SU-DHL-6 (cell line): Measurements from ENCODE around the gene NFKBIZ.

Source experiments
- H2AFZ ChIP-seq: fragments of 200-600 bp; sonication (generic); 2 replicates; pipeline ENCODE4 v1.6.1; 2014; ENCODE audit warnings: low read depth, mild to moderate bottlenecking, moderate library complexity, mixed read lengths, antibody characterized with exemption, low read length; ENCODE audit not compliant: severe bottlenecking
- H3F3A ChIP-seq: fragments of 200-600 bp; shearing (Covaris generic); 2 replicates; pipeline ENCODE4 v1.6.0; 2016; ENCODE audit warnings: antibody characterized with exemption, mild to moderate bottlenecking; ENCODE audit not compliant: insufficient read depth
- H3K27ac ChIP-seq: fragments of 200-600 bp; sonication (generic); 2 replicates; pipeline ENCODE4 v1.5.1; 2016; ENCODE audit warnings: low read depth, mild to moderate bottlenecking, low read length, moderate library complexity, mixed read lengths
- H3K27me3 ChIP-seq: fragments of 200-600 bp; sonication (generic), shearing (Covaris generic); 2 replicates; pipeline ENCODE4 v1.6.0; 2014; ENCODE audit warnings: mild to moderate bottlenecking, low read length
- H3K36me3 ChIP-seq: fragments of 200-600 bp; sonication (generic); 2 replicates; pipeline ENCODE4 v1.6.1; 2014; ENCODE audit warnings: mild to moderate bottlenecking, low read length, mixed read lengths
- H3K4me2 ChIP-seq: fragments of 300-600, 200-600 bp; shearing (Covaris generic), sonication (generic); 2 replicates; pipeline ENCODE4 v1.6.0; 2014; ENCODE audit warnings: low read length, low read depth, mild to moderate bottlenecking; ENCODE audit not compliant: poor library complexity, severe bottlenecking
- H3K4me3 ChIP-seq: fragments of 200-600 bp; sonication (generic); 2 replicates; pipeline ENCODE4 v1.5.1; 2014; ENCODE audit warnings: antibody characterized with exemption, low read length, mild to moderate bottlenecking, mixed read lengths; ENCODE audit not compliant: insufficient read depth, poor library complexity, severe bottlenecking
- H3K79me2 ChIP-seq: fragments of 200-600 bp; sonication (generic); 2 replicates; pipeline ENCODE4 v1.6.1; 2014; ENCODE audit warnings: mild to moderate bottlenecking, low read length, moderate library complexity; ENCODE audit not compliant: insufficient read depth
- H3K9ac ChIP-seq: fragments of 200-600 bp; sonication (generic); 2 replicates; pipeline ENCODE4 v1.7.0; 2014; ENCODE audit warnings: mild to moderate bottlenecking, low read length
- H3K9me2 ChIP-seq: fragments of 200-600 bp; sonication (generic); replicated peaks from 2 replicates; pipeline ENCODE4 v1.6.1; 2014; ENCODE audit warnings: low read length; ENCODE audit not compliant: insufficient read depth
- H3K9me3 ChIP-seq: fragments of 200-600 bp; sonication (generic); 2 replicates; pipeline ENCODE4 v1.6.1; 2014; ENCODE audit warnings: low read length, mixed read lengths; ENCODE audit not compliant: insufficient read depth
- H4K20me1 ChIP-seq: fragments of 200-600 bp; sonication (generic); 2 replicates; pipeline ENCODE4 v1.6.1; 2014; ENCODE audit warnings: low read depth, mild to moderate bottlenecking, antibody characterized with exemption, low read length, moderate library complexity, mixed read lengths
- CTCF ChIP-seq: fragments of 200-600 bp; sonication (generic); IDR thresholded peaks from one replicate; pipeline ENCODE4 v1.5.1; 2017; ENCODE audit warnings: antibody characterized with exemption, mild to moderate bottlenecking, low read length, moderate library complexity; ENCODE audit not compliant: insufficient read depth, poor library complexity, severe bottlenecking
- EZH2phosphoT487 ChIP-seq: fragments of 200-600 bp; sonication (generic), shearing (Covaris generic); conservative IDR thresholded peaks from 2 replicates; pipeline ENCODE4 v1.6.1; 2018; ENCODE audit warnings: mild to moderate bottlenecking, antibody characterized with exemption, low read length, moderate library complexity, mixed read lengths

Gene NFKBIZ

DNA sequence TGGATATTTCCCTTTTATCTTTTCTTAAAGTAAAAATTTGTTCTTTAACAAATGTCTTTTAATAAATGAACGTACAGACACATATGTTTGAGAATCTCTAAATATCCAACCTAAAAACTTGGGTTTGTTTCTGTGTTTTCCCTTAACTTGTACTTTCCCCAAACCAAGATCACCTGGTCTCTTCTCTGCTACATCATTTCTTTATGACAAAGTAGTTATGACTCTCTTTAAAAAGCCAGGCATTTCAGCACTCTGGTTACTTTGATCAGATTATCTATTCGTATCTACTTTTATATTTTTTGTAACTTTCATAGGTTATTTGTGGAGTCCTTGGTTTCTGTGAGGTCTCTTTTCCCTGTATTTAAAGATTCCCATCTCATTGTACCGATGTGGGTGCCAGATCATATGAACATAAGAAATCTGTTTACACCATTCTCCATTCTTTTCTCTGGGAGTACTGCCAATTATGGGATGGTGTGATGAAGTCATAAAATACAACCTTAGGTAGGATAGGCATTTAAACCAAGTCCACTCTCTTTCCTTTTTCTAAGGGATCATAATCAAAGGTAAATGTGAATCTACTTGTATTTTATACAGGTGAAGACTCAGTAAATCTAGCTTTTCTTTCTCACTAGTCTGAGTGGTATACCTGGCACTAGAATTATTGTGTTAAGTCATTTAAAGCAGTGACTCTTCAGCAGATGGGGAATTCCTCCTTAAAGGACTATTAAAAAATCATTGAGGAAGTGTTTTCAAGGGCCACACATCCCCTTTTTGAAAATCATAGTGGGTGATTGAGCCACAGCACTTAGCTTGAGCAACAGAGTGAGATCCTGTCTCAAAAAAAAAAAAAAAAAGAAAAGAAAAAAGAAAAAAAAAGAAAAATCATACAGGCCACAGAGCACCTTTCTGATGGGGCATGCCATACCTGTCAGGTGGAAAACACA lies 12.4 kb upstream of the NFKBIZ start:
- peaks cover 24% of the 10 kb centered on the region for H3K36me3 ChIP-seq
- no peaks in the 10 kb centered on the region for H3K27me3 ChIP-seq
- H3F3A ChIP-seq = peaks cover 6% of the 10 kb centered on the region; the same call in 1 of the 2 replicates
- H3K4me2 ChIP-seq = peak overlapping the region; percentile 26
- peaks cover 99% of the 10 kb centered on the region for H3K79me2 ChIP-seq
- no peak overlapping the region for H3K4me3 ChIP-seq
- no peaks in the 10 kb centered on the region for H4K20me1 ChIP-seq
- TF ChIP-seq CTCF (no peak), EZH2phosphoT487 (no peak)
- H3K9ac ChIP-seq = no peak overlapping the region
- no peaks in the 10 kb centered on the region for H3K9me2 ChIP-seq
- H2AFZ ChIP-seq = no peak overlapping the region
- no peaks in the 10 kb centered on the region for H3K9me3 ChIP-seq
- 0 out of 2 replicates have a peak overlapping the region, but pooled peaks have one; percentile 23 for H3K27ac ChIP-seq

GRCh38 chr3:101838691-101839090 lies 10.6 kb upstream of the NFKBIZ start:
- no peaks in the 10 kb centered on the region for H4K20me1 ChIP-seq
- TF ChIP-seq CTCF (no peak), EZH2phosphoT487 (no peak)
- no peak overlapping the region for H3K27ac ChIP-seq
- H3K27me3 ChIP-seq = no peaks in the 10 kb centered on the region
- H3K9ac ChIP-seq = no peak overlapping the region
- H3K4me3 ChIP-seq = no peak overlapping the region
- H3K9me3 ChIP-seq = no peaks in the 10 kb centered on the region
- H2AFZ ChIP-seq = no peak overlapping the region
- H3K4me2 ChIP-seq = no peak overlapping the region
- peaks cover 10% of the 10 kb centered on the region; the same call in 1 of the 2 replicates for H3F3A ChIP-seq
- H3K9me2 ChIP-seq = no peaks in the 10 kb centered on the region
- H3K36me3 ChIP-seq = peaks cover 24% of the 10 kb centered on the region
- peaks cover 98% of the 10 kb centered on the region for H3K79me2 ChIP-seq

DNA sequence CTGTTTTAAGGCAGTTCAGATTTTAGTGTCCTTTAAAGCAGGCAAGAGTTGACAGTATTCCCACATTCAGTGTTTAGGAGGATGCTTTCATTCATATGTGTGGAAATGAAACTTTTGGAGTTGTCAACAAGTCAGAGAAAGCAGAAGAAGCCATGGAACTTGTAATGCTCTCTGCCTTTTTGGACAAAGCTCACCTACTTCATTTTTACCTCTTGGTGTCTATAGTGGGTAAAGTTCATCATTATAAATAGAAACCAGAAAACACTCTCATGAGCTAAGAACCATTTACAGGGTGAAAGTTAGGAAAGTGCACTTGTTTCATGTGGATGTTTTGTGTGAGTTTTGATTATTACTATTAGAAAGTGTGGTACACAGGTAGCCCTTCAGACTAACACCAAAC lies 9.2 kb upstream of the NFKBIZ start:
- Histone ChIP-seq H3K36me3 (peaks cover 30% of the 10 kb centered on the region), H3K9me2 (no peaks in the 10 kb centered on the region), H3K79me2 (peaks cover 97% of the 10 kb centered on the region), H3K4me3 (no peak overlapping the region), H3K27me3 (no peaks in the 10 kb centered on the region), H4K20me1 (no peaks in the 10 kb centered on the region), H2AFZ (no peak overlapping the region), H3K4me2 (peak overlapping the region; percentile 14), H3K9me3 (no peaks in the 10 kb centered on the region), H3K27ac (peak overlapping the region; percentile 19; the same call in 1 of the 2 replicates), H3F3A (peaks cover 19% of the 10 kb centered on the region), H3K9ac (no peak overlapping the region)
- TF ChIP-seq CTCF = no peak
